DMS 273 treated with DMSO at 0.1 percent for 48 hours (cell line): ENCODE measurements around the gene KRTAP9-1.
"Not testable (repeated sequence)": the region's sequence is repeated elsewhere in the genome, so short reads cannot be mapped to it uniquely, and the experiment has no call there.

Experiments used
- DNase-seq: peaks from one replicate; lab custom pipeline; 2025; lab: John Stamatoyannopoulos, UW

Gene KRTAP9-1, protein sequence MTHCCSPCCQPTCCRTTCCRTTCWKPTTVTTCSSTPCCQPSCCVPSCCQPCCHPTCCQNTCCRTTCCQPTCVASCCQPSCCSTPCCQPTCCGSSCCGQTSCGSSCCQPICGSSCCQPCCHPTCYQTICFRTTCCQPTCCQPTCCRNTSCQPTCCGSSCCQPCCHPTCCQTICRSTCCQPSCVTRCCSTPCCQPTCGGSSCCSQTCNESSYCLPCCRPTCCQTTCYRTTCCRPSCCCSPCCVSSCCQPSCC

GRCh38 chr17:41189837-41190318, at the start of gene KRTAP9-1:
Gene KRTAP9-1, plus strand, starts transcription at chr17:41189887. Its CDS starts 0 bp downstream, at chr17:41189887.
- not testable (repeated sequence) for DNase-seq

GRCh38 chr17:41140360-41141131, 49.1 kb upstream of the KRTAP9-1 start, which contains the start of gene KRTAP4-6:
Gene KRTAP4-6, minus strand, starts transcription at chr17:41140544. Its CDS starts 57 bp downstream, at chr17:41140487.
- DNase-seq, result no peak

GRCh38 chr17:41141361-41141760, 48.3 kb upstream of the KRTAP9-1 start:
- no peak for DNase-seq

- DNase-seq, result no peak
Measured at GRCh38 chr17:41144846-41145245, 44.8 kb upstream of the KRTAP9-1 start.

- DNase-seq, result no peak
Measured at GRCh38 chr17:41145261-41145660, 44.4 kb upstream of the KRTAP9-1 start.

- no peak for DNase-seq
Measured at GRCh38 chr17:41147531-41148204, 42.0 kb upstream of the KRTAP9-1 start.

DNA sequence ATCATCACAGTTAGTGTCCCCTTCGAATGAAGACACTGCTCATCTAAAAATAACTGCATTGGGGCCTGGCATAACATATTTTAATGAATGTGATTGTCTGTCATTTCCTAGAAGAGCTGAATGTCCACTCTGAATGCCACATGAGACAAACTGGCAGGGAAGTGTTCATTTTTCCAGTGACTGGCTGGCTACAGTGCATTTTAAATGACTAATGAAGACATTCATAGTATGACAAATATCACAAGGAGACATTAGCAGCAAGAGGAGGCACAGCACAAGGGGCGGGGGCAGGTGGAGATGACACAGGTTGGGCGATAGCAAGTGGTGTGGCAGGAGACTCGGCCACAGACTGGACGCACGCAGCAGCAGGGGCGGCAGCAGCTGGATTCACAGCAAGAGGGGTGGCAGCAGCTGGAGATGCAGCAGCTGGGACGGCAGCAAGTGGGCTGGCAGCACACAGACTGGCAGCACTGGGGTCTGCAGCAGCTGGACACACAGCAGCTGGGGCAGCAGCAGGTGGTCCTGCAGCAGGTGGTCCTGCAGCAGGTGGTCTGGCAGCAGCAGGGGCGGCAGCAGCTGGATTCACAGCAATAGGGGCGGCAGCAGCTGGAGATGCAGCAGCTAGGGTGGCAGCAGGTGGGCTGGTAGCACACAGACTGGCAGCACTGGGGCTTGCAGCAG, 40.6 kb upstream of the KRTAP9-1 start:
- DNase-seq, result not testable (repeated sequence)

DNA sequence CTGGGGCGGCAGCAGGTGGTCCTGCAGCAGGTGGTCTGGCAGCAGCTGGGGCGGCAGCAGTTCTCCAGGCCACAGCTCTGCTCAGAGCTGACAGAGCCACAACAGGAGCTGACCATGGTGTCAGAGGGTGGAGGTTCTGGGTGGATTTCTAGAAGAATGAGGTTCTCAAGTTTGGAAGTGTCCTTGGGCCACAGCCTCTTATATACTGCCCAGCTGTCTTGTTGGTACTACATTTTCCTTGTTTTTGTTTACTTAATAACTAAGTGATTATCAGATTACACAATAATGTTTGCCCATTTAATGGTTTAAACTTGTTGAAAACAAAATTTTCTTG, 40.1 kb upstream of the KRTAP9-1 start, which contains the start of gene KRTAP4-5:
Gene KRTAP4-5, minus strand, starts transcription at position 174 of the 334 bp plus-strand sequence. Its CDS starts 58 bp downstream, at position 116.
- no peak for DNase-seq

GRCh38 chr17:41150026-41150425, 39.7 kb upstream of the KRTAP9-1 start:
- no peak for DNase-seq

- DNase-seq, result no peak
Measured at GRCh38 chr17:41151525-41151924, 38.2 kb upstream of the KRTAP9-1 start.

GRCh38 chr17:41153856-41154255, 35.8 kb upstream of the KRTAP9-1 start:
- DNase-seq, result no peak

- DNase-seq, result not testable (repeated sequence)
Measured at GRCh38 chr17:41160190-41160589, 29.5 kb upstream of the KRTAP9-1 start.

- DNase-seq, result no peak
Measured at GRCh38 chr17:41160648-41161047, 29.0 kb upstream of the KRTAP9-1 start, which contains the start of gene KRTAP4-4. Gene KRTAP4-4, minus strand, starts transcription at chr17:41160748. Its CDS starts 57 bp downstream, at chr17:41160691.

DNA sequence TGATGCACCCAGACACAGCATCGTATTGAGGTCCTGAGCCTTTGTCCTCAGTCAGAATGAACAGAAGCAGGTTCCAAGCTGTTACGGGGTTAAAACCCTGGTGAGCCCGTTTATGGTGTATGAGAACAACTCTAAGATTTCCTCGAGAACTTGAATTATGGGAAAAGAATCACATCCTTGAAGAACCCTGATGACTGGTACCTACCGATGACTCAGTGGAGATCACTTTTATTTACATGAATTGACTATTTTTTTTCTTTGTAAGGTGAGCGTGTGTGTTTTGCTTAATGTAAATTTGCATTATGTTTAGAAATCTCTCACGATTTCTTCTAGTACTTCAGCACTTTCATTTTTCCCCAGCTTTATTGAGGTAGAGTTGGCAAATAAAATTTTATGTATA, 25.9 kb upstream of the KRTAP9-1 start:
- no peak for DNase-seq

DNA sequence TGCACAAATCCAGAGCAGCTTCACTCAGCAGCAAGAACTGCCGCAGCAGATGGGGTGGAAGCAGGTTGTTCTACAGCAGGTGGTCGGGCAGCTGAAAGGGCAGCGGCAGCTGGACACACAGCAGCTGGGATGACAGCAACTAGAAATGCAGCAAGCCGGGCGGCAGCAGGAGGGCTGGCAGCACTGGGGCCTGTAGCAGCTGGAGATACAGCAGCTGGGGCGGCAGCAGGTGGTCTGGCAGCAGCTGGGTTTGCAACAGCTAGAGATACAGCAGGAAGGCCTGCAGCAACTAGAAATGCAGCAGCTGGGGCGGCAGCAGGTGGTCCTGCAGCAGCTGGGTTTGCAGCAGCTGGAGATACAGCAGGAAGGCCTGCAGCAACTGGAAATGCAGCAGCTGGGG, 22.1 kb upstream of the KRTAP9-1 start:
- DNase-seq, result no peak

DNA sequence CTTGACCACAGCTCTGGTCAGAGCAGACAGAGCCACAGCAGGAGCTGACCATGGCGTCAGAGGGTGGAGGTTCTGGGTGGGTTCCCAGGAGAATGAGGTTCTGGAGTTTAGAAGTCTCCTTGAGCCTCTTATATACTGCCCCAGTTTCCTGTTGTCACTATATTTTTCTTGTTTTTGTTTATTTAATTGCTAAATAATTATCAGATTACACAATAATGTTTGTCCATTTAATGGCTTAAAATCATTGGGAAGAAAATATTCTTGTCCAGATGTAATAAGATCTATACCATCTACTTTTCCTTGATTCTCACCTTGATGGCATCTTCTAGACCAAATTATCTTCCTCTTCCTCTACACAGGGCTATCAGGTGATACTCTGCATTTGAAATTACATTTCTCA, 21.6 kb upstream of the KRTAP9-1 start, which contains the start of gene KRTAP4-3:
Gene KRTAP4-3, minus strand, starts transcription at position 101 of the 400 bp plus-strand sequence. Its CDS starts 49 bp downstream, at position 52.
- DNase-seq, result no peak

- no peak for DNase-seq
Measured at GRCh38 chr17:41171886-41172285, 17.8 kb upstream of the KRTAP9-1 start.

- DNase-seq, result no peak
Measured at GRCh38 chr17:41176744-41177387, 12.8 kb upstream of the KRTAP9-1 start.

GRCh38 chr17:41177727-41178271, 11.9 kb upstream of the KRTAP9-1 start, which contains the start of gene KRTAP4-2:
Gene KRTAP4-2, minus strand, starts transcription at chr17:41178221. Its CDS starts 57 bp downstream, at chr17:41178164.
- DNase-seq, result no peak

GRCh38 chr17:41178341-41178740, 11.3 kb upstream of the KRTAP9-1 start:
- DNase-seq, result no peak
